HG02642 (cell line): ENCODE results near the gene ANKK1.

Source experiments
- ATAC-seq: cut with Tn5 transposase; IDR thresholded peaks from one replicate; pipeline ENCODE4 v1.9.1; 2021; ENCODE audit warnings: mild to moderate bottlenecking; ENCODE audit not compliant: unreplicated experiment, poor library complexity

Gene ANKK1

DNA sequence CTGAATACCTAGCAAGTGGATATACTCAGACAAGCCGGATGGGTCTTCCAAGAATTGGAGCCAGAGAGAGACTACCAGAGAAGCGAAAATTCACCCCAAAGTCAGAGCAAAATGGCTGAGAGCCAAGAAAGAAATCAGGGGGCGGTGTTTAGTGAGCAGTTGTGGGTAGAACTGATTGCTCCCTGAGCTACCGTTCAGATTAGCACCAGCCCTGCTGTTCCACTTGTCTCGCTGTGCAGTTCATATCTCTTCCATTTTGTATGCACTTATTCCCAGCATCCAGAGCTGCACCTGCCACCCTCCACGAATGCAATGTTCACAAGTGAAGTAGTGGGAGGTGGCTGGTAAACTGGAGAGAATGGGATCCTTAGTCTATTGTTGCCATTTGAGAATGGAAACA is 62.2 kb downstream of the ANKK1 start:
- no peak for ATAC-seq
